ENCODE data around the gene SIAH3.

SIAH3 gene

GRCh38 chr13:45817833-45818232, 33.7 kb downstream of the SIAH3 start:
- DNase-seq, result no peak

- DNase-seq, result no peak
These were observed 35.1 kb downstream of the SIAH3 start for GRCh38 chr13:45816427-45816826.

- no peak for DNase-seq
These were observed 38.7 kb downstream of the SIAH3 start for GRCh38 chr13:45812695-45813372.

GRCh38 chr13:45811891-45812694, 39.5 kb downstream of the SIAH3 start:
- no peak for DNase-seq

- DNase-seq, result no peak
These were observed 41.7 kb downstream of the SIAH3 start for GRCh38 chr13:45809801-45810394.

- no peak for DNase-seq
These were observed 42.6 kb downstream of the SIAH3 start for GRCh38 chr13:45808925-45809324.

- DNase-seq, result no peak
These were observed 43.9 kb downstream of the SIAH3 start for GRCh38 chr13:45807520-45808099.

GRCh38 chr13:45800485-45800884, 51.1 kb downstream of the SIAH3 start:
- no peak for DNase-seq

- DNase-seq, result no peak
These were observed 52.1 kb downstream of the SIAH3 start for GRCh38 chr13:45799451-45799850.

GRCh38 chr13:45798851-45799250, 52.7 kb downstream of the SIAH3 start:
- DNase-seq, result no peak

- DNase-seq, result no peak
These were observed 54.9 kb downstream of the SIAH3 start for GRCh38 chr13:45796426-45797235.

GRCh38 chr13:45792827-45793303, 58.7 kb downstream of the SIAH3 start:
- DNase-seq, result no peak

- DNase-seq, result no peak
These were observed 63.5 kb downstream of the SIAH3 start for GRCh38 chr13:45788011-45788410.

GRCh38 chr13:45787346-45787745, 64.2 kb downstream of the SIAH3 start:
- DNase-seq, result no peak

- DNase-seq, result no peak
These were observed 65.1 kb downstream of the SIAH3 start for GRCh38 chr13:45786293-45786920.

GRCh38 chr13:45784755-45785675, 66.5 kb downstream of the SIAH3 start:
- no peak for DNase-seq

GRCh38 chr13:45783346-45784043, 68.1 kb downstream of the SIAH3 start:
- no peak for DNase-seq

- no peak for DNase-seq
These were observed 69.1 kb downstream of the SIAH3 start for GRCh38 chr13:45782327-45783045.

GRCh38 chr13:45781553-45782326, 69.8 kb downstream of the SIAH3 start:
- DNase-seq, result peak; percentile 57
